Fibroblast of the aortic adventitia (primary cell): ENCODE data around the gene CHCHD6. TPM values are rescaled to one million over a fixed set of nuclear protein-coding genes. Genes with fewer than 3 reads are reported as not detected.

ENCODE experiments used
- DNase-seq: peaks from one replicate; pipeline ENCODE4 v3.0.0-alpha.2; 2010; ENCODE audit warnings: low read depth
- H3K4me3 ChIP-seq: 2 replicates; pipeline ENCODE4 v1.5.1; 2011; ENCODE audit warnings: low read depth, mild to moderate bottlenecking, control low read depth, low read length, moderate library complexity
- total RNA-seq: library from RNA; depleted of rRNA; stranded (reverse); fragments of >200 nt; gene quantifications from 2 replicates; pipeline ENCODE4 v1.2.3, GENCODE V29; 2012; ENCODE audit warnings: low replicate concordance
- TF ChIP-seq, protein P1 (sequence below): IDR thresholded peaks from 2 replicates; pipeline ENCODE4 v1.5.1; 2011; ENCODE audit warnings: mild to moderate bottlenecking, low read length, control low read depth, inconsistent platforms; ENCODE audit not compliant: insufficient read depth

CHCHD6 gene
- total RNA-seq, 1 donor = 10.8 TPM

DNA sequence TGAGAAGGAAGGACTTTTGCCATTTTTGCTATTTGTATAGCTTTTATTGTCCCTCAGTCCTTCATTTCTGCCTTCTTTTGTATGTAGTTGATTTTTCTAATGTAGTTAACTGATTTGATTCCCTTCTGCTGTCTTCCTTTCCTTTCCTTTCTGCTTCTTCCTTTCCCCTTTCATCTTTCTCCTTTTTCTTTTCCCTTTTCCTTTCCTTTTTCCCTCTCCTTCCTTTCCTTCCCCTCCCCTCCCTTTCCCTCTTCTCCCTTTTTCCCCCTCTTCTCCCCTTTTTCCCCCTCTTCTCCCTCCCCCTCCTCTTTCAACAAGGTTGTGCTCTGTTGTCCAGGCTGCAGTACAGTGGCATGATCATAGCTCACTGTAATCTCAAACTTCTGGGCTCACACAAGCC lies 59.0 kb downstream of the CHCHD6 start:
- no peak for DNase-seq

DNA sequence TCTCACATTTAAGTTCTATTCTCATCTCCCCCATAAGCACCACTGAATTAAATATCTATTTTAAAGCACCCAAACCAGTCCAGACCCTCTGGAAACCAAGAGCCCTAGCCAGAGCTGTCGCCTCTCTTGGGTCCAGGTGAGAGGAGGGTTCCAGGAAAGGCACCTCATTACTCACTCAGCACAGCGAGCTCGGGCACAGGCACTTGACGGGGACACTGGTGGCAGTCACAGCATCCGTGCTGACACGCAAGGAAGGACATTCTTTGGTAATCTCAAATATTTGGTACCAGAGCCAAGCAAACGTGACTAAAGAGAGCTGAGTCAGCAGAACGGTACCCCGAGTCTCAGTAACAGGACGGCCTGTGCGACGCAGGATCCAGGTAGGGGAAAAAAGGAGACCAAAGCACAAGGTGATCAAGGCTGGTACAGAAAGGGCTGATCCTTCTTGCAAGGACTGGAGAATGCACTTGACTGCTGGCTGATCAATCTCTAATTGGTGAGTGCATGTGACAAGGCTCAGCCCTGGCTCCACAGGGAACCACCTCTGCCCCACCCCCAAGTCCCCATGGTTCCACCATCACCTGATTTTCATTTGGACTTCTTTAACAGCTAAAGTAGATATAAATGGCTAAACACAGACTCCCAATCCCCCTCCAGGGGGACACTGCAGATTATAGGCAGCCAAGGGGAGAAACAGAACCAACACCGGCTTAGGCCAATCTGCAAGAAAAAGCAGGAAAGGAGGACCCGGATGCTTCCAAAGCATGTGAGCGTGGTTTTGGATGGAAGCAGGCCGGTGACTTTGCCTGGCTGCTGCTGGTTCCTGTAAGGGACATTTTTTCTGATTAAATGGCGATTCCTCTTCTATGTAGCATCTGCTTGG lies 61.4 kb downstream of the CHCHD6 start:
- H3K4me3 ChIP-seq = no peak overlapping the region
- TF ChIP-seq, protein P1, sequence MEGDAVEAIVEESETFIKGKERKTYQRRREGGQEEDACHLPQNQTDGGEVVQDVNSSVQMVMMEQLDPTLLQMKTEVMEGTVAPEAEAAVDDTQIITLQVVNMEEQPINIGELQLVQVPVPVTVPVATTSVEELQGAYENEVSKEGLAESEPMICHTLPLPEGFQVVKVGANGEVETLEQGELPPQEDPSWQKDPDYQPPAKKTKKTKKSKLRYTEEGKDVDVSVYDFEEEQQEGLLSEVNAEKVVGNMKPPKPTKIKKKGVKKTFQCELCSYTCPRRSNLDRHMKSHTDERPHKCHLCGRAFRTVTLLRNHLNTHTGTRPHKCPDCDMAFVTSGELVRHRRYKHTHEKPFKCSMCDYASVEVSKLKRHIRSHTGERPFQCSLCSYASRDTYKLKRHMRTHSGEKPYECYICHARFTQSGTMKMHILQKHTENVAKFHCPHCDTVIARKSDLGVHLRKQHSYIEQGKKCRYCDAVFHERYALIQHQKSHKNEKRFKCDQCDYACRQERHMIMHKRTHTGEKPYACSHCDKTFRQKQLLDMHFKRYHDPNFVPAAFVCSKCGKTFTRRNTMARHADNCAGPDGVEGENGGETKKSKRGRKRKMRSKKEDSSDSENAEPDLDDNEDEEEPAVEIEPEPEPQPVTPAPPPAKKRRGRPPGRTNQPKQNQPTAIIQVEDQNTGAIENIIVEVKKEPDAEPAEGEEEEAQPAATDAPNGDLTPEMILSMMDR = no peak
- DNase-seq = no peak

More for the DNA sequence above, 59.0 kb downstream of the CHCHD6 start:
- TF ChIP-seq, protein P1 = no peak
- no peak overlapping the region for H3K4me3 ChIP-seq

DNA sequence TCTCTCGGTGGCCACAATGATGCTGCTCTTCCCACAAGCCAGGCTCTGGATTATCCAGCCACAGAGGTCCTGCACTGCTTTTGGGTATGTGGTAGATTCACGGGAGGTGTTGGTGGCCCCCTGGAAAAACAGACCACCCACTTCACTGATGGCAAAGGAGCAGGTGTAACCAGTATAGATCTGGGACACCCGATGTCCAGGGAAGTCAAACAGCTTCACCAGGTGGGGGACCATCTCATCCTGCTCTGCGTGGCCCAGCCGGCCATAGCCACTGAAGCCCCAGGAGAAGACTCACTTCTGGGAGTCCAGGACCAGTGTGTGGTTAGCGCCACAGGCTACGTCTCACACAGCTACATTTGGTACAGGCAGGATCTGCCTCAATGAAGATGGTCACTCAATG lies 62.6 kb downstream of the CHCHD6 start:
- TF ChIP-seq, protein P1 = no peak
- H3K4me3 ChIP-seq = no peak overlapping the region
- no peak for DNase-seq

DNA sequence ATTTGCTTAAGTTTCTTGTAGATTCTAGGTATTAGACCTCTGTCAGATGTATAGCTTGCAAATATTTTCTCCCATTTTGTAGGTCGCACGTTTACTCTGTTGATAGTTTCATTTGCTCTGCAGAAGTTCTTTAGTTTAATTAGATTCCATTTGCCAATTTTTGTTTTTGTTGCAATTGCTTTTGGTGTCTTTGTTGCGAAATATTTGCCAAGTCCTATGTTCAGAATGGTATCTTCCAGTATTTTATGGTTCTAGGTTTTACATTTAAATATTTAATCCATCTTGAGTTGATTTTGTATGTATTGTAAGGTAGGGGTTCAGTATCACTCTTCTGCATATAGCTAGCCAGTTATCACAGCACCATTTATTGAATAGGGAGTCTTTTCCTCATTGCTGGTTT lies 64.9 kb downstream of the CHCHD6 start:
- H3K4me3 ChIP-seq = no peak overlapping the region
- DNase-seq = no peak
- TF ChIP-seq, protein P1 = no peak

DNA sequence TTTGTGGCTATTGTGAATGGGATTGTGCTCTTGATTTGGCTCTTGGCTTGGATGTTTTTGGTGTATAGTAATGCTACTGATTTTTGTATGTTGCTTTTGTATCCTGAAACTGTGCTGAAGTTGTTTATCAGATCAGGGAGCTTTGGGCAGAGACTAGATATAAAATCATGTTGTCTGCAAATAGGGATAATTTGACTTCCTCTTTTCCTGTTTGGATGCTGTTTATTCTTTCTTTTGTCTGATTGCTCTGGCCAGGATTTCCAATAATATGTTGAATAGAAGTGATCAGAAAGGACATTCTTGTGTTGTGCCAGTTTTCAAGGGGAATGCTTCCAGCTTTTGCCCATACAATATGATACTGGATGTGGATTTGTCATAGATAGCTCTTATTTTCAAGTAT lies 66.1 kb downstream of the CHCHD6 start:
- no peak overlapping the region for H3K4me3 ChIP-seq
- TF ChIP-seq, protein P1 = no peak
- DNase-seq = no peak

DNA sequence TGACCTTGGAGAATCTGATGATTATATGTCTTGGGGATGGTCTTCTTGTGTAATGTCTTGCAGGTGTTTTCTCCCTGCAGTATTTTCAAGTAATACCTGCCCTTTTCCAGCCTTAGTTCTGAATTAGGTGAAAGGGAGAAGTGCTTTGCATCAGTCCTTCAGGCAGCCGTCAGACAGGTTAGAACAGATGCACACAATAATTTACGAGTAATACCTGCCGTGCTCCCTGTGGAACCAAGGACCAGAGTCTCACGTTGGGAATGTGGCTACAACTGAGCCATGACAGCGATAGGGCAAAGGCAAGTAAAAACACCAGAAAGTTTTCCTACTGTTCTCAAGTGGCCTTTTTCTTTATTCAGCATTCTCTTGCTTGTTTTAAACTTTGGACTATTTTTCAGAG lies 69.1 kb downstream of the CHCHD6 start:
- no peak overlapping the region for H3K4me3 ChIP-seq
- DNase-seq = no peak
- TF ChIP-seq, protein P1 = no peak
